Endometrial microvascular endothelial cells (primary cell): ENCODE results near the gene CASP5. TPM values are rescaled to one million over a fixed set of nuclear protein-coding genes. Genes with fewer than 3 reads are reported as not detected.
"Not testable (repeated sequence)": the region's sequence is repeated elsewhere in the genome, so short reads cannot be mapped to it uniquely, and the experiment has no call there.

Experiments
- in situ Hi-C: cut with HindIII; loops from 2 replicates; pipeline ENCODE4 v1.10.0; 2017; ENCODE audit warnings: low sequenced_read_pairs, low pct_unique_long_range_greater_than_20kb; ENCODE audit errors: inconsistent ontology term
- total RNA-seq: library from RNA; depleted of rRNA; stranded (reverse); fragments of >200 nt; gene quantifications from one replicate; pipeline ENCODE4 v1.2.3, GENCODE V29; 2015; ENCODE audit errors: inconsistent ontology term

The CASP5 gene
- not detected for total RNA-seq

- in situ Hi-C loops: no loop called here
These were observed at the start of gene CASP5 for GRCh38 chr11:105023003-105023402. TSS of gene CASP5 (minus strand) at chr11:105023168. CDS start at chr11:105023136, 32 bp downstream.

GRCh38 chr11:105072080-105072479, 49.1 kb upstream of the CASP5 start:
- in situ Hi-C loops: not testable (repeated sequence)

GRCh38 chr11:105071089-105071732, 48.2 kb upstream of the CASP5 start:
- in situ Hi-C loops: no loop called here

GRCh38 chr11:105070306-105070705, 47.3 kb upstream of the CASP5 start:
- in situ Hi-C loops: no loop called here

GRCh38 chr11:105069749-105070148, 46.8 kb upstream of the CASP5 start:
- in situ Hi-C loops: not testable (repeated sequence)

- in situ Hi-C loops: not testable (repeated sequence)
These were observed 40.4 kb upstream of the CASP5 start for GRCh38 chr11:105063245-105063941.

GRCh38 chr11:105057432-105057831, 34.5 kb upstream of the CASP5 start:
- in situ Hi-C loops: no loop called here

- in situ Hi-C loops: no loop called here
These were observed 33.5 kb upstream of the CASP5 start for GRCh38 chr11:105056446-105056845.

GRCh38 chr11:105054723-105055493, 31.9 kb upstream of the CASP5 start:
- in situ Hi-C loops: no loop called here

- in situ Hi-C loops: no loop called here
These were observed 29.5 kb upstream of the CASP5 start for GRCh38 chr11:105052487-105052886.

- in situ Hi-C loops: no loop called here
These were observed 28.6 kb upstream of the CASP5 start for GRCh38 chr11:105051559-105051958.

- in situ Hi-C loops: no loop called here
These were observed 26.5 kb upstream of the CASP5 start for GRCh38 chr11:105049481-105049880.

- in situ Hi-C loops: no loop called here
These were observed 24.1 kb upstream of the CASP5 start for GRCh38 chr11:105046898-105047579.

- in situ Hi-C loops: no loop called here
These were observed 22.8 kb upstream of the CASP5 start for GRCh38 chr11:105045676-105046296.

- in situ Hi-C loops: not testable (repeated sequence)
These were observed 21.9 kb upstream of the CASP5 start, which contains the start of gene CARD16 for GRCh38 chr11:105044557-105045524. TSS of gene CARD16 (minus strand) at chr11:105045335. CDS start at chr11:105045297, 38 bp downstream.

GRCh38 chr11:105042178-105042577, 19.2 kb upstream of the CASP5 start:
- in situ Hi-C loops: no loop called here

GRCh38 chr11:105040703-105041102, 17.7 kb upstream of the CASP5 start:
- in situ Hi-C loops: no loop called here
